HG03558 (cell line): ENCODE data around the gene STRADB.
"Not testable (repeated sequence)": the region's sequence is repeated elsewhere in the genome, so short reads cannot be mapped to it uniquely, and the experiment has no call there.

Experiments
- ATAC-seq: cut with Tn5 transposase; IDR thresholded peaks from one replicate; pipeline ENCODE4 v1.9.1; 2021; ENCODE audit warnings: moderate number of reproducible peaks; ENCODE audit not compliant: unreplicated experiment; ENCODE audit errors: extremely low read depth

STRADB gene

DNA sequence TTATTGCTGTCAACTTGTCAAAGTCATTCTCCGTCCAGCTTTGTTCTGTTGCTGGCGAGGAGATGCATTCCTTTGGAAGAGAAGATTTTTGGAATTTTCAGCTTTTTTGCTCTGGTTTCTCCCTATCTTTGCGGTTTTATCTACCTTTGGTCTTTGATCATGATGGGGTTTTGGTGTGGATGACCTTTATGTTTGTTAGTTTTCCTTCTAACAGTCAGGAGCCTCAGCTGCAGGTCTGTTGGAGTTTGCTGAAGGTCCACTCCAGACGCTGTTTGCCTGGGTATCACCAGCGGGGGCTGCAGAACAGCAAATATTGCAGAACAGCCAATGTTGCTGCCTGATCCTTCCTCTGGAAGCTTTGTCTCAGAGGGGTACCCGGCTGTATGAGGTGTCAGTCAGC lies 21.7 kb upstream of the STRADB start:
- ATAC-seq: not testable (repeated sequence)

DNA sequence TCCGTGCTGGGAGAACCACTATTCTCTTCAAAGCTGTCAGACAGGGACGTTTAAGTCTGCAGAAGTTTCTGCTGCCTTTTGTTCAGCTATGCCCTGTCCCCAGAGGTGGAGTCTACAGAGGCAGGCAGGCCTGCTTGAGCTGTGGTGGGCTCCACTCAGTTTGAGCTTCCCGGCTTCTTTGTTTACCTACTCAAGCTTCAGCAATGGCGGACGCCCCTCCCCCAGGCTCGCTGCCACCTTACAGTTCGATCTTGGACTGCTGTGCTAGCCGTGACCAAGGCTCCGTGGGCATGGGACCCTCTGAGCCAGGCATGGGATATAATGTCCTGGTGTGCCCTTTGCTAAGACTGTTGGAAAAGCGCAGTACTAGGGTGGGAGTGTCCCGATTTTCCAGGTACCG lies 21.2 kb upstream of the STRADB start:
- not testable (repeated sequence) for ATAC-seq

DNA sequence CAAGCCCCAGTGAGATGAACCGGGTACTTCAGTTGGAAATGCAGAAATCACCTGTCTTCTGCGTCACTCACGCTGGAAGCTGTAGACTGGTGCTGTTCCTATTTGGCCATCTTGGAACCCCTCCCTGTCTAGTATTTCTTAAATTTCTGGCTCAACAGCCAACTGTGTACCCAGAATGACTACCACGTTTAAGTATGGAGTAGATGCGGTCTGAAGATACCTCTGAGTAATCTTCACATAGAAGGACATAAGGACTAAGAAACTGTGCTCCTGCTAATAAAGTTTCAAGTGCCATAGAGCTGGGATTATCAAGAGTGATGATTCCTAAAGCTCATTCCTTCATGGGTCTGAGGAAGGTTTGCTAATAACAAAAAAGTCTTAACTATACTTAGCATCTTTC lies 20.7 kb upstream of the STRADB start:
- no peak for ATAC-seq

DNA sequence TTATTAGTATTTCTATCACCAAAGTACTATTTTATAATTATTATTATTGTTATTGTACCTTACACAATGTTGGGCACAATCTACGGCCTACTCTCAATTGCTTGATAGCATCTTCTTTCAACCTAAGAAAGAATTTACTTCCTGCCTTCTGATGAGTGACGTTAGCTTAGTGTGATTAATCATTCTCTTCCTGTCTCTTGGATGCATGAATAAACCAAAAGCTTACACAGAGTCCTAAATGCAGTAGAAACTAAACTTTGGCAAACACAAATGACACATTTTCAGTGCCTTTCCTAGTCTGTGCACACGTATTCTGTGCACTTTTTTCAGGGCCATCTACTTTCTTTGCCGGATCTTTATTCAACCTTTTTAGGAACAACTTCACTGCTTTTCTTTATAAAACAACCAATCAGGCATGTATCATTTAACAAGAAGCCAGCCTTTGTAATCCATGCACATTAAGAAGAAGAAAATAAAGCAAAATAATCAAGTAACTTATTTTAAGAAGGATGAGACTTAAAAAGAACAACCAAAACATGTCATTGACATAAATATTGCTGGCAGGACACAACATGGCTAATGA lies 19.4 kb upstream of the STRADB start:
- ATAC-seq: no peak

DNA sequence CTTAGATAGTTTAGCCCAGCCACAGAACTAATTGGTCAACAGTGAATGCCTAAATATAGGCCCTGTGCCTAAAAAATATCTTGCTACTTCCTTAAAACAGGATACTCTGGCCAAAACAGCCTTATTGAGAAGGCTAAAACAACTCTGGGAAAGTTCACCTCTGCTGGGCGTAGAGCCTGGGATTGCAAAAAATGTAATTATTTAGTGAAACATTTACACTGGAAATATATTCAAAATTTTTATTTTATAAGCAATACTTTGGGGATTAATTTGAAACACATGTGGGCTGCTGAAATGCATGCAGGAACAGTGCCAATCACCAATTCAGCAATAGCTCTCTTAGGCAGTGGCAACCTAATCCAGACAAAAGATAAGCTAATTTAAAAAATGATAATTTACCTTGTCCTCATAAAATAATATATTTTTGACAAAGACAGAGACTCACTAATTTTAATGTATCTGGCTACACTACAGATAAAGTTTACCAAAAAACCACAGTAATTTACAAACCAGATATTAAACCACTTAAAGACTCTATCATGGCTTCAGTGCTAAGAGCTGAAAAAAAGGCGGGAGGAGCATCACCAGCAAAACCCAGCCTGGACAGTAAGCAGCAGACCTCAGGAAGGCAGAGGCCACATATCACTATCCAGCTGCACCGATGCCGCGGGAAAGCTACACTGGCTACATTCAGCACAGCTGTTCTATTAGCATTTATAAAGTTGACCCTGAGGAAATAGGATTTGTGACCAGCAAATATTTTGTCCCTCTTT lies 18.7 kb upstream of the STRADB start:
- no peak for ATAC-seq

DNA sequence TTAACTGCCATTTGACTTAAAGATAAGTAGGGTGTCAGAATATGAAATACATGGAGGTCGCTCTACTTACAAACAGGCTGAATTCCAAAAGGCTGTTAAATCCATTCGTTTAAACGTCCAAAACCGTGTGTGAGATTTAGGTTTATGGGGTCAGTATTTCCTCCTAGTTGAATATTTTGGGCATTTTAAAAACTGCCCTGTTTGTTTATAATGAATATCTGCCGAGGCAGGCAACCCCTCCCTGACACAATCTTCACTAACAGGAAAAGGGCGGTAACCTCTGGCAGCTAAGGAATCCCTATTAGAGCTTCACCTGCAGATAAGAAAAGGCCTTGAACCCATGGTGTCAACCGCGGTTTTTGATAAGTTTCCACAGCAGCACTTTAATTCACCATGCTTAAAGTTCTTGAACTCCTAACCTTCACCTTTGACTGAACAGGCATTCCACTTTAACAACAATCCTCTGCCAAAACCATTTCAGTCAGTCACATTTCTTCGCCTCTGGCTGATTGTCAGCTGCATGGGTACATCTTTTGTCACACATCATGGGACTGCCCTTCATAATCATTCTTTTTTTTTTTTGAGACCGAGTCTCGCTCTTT lies 18.0 kb upstream of the STRADB start:
- no peak for ATAC-seq

DNA sequence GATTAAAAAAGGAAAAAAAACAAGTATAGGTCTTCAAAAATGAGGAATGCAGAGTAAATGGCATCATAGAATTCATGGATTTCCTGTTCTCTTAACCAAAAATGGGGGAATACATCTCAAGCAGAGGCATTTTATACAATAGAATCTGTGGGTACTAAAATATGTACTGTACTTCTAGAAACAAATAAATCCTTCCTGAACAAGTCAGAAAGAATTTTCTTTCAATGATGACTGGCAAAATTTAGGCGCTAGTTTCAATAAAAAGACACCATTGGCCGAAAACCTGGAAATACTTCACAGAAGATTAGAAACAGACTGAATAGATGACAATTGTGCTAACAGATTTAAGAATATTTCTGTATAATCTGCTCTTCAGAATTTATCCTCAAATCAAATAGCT lies 15.4 kb upstream of the STRADB start:
- no peak for ATAC-seq

DNA sequence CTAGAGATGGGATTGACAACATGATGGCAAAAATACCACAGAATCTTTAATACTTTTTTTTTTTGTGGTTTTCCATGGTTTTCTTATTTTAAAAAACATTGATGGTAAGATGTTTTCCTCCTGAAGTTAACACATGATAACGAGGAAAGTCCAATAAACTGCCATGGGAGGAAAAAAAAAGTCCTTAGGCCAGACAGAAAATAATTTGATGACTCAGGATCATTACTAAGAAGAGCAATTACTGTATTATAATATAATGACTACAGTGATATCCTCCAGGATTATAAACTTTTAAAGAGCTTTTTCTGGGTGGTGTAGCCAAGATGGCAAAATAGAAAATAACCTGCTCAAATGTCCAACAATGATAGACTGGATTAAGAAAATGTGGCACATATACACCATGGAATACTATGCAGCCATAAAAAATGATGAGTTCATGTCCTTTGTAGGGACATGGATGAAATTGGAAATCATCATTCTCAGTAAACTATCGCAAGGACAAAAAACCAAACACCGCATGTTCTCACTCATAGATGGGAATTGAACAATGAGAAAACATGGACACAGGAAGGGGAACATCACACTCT lies 12.1 kb upstream of the STRADB start:
- ATAC-seq: not testable (repeated sequence)

DNA sequence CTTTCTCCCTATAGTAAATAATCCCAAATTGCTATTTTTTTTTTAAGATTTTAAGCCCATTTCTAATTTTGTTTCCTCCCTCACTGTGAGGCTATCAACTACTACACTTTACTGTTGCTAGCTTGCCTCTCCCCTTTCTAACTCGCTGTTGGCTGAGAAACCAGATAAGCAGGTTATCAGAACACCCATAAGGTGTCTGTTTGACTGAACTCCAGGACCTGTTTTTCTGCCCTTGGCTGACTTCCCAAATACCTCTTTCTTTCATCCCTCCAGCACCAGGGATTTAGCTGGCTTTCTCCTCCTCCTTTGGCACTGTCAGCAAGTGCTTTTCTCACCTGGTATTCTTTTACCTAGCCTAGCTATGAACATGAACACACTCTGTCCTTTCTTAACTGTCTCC lies 11.4 kb upstream of the STRADB start:
- ATAC-seq: no peak

DNA sequence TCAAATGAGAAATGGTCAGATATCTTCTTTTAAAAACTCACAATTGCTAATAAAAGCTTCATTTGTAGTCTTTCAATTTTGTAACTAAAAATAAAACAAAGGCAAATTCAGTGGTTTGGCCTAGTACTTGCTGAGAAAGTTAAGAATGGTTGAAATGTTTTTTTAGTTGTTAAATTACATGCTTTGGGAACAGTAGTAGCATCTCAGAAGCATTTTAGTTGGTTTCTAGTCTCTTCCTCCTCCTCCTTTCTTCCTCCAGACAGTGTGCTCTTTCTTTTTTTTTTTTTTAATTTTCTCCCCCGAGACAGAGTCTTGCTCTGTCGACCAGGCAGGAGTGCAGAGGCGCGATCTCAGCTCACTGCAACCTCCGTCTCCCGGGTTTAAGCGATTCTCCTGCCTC lies 10.1 kb upstream of the STRADB start:
- ATAC-seq: no peak

DNA sequence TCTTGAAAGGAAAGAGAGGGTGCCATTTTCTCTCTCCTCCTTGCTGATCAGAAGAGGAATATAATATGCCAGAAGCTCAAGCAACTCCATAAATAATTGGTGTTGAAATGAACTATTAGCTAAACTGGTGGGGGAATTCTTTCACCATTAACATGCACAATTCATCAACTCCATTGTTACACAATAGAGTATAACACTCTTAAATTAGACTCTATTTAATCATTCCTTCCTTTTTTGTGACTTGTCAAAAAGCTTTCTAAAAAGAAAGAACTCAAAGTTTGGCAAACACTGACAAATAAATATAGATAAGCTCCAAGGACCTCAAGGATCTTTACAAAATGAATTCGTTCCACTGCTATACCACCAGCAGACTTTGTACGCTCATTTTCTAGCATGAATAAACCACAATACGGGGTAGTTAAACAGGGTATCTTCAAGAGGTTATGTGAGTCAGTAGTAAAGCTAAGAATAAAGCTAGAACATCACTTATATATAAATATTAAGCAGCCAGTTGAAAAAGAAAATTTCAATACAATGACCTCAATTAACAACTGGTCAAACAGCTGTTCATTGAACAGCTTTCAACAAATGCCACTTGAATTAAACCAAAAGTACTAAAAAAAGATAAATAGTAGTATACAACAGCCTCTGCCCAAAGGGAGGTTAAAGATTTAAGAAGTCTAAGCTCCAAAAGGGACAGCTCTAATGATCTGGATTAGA lies 6.6 kb upstream of the STRADB start:
- ATAC-seq: no peak

DNA sequence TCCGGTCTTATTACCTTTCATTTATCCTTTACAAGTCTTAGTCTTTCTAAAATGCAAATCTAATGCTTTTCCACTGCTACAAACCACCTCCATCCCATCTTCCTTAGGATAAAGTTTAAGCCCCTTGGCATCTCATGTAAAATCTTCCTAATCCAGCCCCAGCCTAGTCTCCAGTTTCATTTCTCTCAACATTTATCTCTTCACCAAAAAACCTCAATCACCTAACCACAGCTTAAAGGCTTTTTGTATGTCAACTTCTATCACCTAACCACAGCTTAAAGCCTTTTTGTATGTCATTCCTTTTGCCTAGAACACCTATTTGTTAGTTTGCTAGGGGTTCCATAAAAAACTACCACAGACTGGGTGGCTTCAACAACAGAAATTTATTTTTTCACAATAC lies 4.5 kb upstream of the STRADB start:
- ATAC-seq: no peak

DNA sequence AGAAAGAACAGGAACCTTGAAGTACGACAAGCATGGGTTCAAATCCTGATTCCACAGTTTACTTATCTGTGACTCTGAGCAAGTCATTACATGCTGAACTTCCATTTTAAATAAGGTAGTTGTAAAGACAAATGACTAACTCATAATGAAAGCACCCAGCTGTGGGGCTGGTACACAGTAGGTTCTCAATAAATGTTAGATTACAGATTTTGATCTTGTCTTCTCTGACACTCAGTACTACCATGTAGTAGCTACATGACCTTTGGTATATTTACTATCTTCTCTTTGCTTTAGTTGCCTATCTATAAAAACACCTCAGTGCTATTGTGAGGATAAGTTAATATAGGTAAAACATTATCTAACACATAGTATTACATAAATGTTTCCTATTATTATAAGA lies 3.5 kb upstream of the STRADB start:
- ATAC-seq: no peak

DNA sequence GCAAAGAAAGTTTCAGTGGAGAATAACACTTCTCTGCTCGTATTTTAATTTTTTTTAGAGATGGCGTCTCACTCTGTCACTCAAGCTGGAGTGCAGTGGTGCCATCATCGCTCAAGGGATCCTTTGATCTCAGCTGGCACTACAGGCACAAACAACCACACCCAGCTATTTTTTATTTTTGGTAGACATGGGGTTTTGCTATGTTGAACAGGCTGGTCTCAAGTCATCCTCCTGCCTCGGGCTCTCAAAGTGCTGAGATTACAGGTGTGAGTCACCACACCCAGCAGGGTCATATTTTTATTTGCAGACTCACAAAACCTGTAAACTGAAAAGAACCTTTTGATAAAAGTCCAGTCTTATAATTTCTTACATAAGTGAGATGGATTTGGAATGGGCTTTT lies 2.8 kb upstream of the STRADB start:
- ATAC-seq: no peak

DNA sequence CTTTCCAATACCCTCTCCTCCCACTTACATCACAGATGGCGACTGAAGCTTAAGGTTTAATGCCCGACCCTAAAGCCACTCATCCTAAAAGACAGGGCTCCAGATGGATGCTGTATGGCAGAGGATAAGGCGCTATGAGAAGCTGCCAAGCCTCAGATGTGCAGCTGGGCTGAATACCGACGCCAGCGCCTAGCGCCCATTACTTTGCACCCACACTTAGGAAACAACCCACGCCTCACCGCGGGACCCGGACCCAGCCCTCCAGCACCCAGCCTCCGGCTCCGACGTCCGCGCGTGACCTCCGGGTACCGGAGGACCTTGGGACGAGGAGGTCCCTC lies 617 bp upstream of the STRADB start:
- peak; percentile 10 for ATAC-seq

DNA sequence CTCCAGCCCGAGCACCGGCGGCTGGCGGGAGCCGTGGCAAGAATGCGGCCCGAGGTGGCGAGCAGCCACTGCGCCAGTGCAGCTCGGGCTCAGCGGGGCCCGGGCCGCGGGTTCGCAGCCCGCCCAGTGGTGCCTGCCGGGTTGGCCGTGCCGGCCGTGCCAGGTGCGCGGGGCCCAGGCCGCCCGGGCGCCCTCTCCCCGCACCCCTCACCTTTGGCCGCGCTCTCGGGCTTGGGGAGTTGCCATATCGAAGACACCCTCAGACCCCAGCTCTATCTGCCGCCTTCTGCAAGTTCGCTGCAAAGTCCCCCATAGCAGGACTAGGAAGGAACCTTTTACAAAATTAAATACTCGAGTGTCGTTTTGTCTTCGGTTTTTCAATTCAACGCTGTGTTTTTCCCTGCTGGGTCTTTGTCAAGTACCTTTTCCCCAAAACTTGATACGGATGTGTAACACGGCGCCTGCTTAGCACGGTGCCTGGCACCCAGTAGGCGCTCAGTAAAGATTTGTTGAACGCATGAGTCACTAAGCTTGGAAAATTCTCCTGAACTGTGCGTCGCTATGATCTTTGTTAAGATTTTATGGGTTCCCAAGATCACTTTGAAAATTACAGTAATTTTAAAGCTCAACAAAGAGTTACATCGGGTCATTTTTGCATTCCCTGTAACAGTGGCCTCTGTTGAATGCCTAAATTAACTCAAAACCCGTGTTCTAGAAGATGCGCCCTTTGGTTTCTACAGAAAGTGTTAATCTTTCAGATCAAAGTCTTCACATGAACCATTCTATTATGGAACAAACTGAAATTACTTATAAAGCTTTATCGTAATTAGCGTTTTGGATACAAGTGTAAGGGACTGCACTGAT lies 750 bp downstream of the STRADB start:
- ATAC-seq: peak; percentile 7

DNA sequence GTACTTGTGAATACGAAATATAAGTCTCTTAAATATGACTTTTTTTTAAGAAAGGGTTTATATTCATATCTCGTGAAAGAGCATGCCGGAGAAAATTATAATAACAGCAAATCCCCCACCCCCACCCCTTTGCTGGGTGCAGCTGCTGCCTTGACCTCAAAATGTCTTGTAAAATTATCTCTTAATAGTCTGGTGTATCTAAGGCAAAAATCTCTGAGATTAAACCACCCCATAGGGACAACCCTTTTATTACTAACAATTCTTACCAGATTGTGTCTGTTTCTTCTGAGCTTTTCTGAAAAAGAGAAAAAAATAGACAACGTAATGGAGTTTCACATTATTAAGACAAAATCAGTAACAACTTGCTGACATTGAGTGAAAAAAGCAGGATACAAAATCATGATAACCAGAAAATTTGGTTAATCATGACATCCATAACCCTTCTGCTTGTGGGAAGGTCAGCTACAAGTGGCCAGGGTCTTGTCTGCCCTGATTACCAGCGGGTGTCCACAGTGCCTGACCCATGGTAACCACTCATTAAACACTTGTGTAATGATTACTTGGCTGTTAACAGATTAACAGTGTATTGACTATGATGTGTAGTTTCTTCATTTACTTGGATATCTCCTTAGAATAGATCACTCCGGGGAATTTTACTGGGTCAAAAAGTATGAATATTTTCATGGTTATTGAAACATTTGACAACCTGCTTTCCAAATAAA lies 1.5 kb downstream of the STRADB start:
- no peak for ATAC-seq

DNA sequence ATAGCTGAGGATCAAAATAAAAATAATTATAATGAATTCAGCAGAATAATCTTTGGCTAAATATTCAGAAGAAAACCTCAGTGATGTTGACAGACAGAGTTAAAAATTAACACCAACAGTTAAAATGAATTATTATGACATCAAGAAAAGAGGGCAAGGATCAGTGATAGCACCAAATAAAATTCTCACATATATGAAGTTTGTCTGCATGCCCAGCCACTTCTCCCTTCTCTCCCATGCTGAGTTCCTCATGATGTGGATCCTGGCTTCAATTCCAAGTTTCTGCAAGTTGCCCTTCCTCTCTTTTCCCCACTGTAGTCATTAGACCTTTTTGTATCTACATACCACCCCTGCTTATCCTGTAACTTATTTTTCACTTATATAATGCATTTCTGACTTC lies 6.8 kb downstream of the STRADB start:
- no peak for ATAC-seq

DNA sequence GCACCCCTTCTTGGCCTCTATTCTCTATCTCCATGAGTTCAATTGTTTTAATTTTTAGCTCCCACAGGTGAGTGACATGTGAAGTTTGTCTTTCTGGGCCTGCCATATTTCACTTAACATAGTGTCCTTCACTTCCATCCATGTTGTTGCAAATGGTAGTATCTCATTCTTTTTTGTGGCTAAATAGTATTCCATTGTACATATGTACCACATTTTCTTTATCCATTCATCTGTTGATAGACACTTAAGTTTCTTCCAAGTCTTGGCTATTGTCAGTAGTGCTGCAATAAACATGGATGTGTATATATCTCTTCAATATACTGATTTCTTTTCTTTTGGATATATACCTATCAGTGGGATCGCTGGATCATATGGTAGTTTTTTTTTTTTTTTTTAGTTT lies 9.0 kb downstream of the STRADB start:
- ATAC-seq: no peak
